Neural progenitor cell (in vitro differentiated cells): Measurements from ENCODE around the gene RRH.

Experiments
- CTCF ChIP-seq: fragments of 200-600 bp; sonication (generic); IDR thresholded peaks from 2 replicates; pipeline ENCODE4 v1.5.1; 2017; ENCODE audit warnings: antibody characterized with exemption, mild to moderate bottlenecking
- EZH2 ChIP-seq: fragments of 200-600 bp; sonication (generic); IDR thresholded peaks from 2 replicates; pipeline ENCODE4 v1.6.1; 2017; ENCODE audit warnings: antibody characterized with exemption, mild to moderate bottlenecking, moderate library complexity
- EZH2phosphoT487 ChIP-seq: fragments of 200-600 bp; sonication (generic); IDR thresholded peaks from 2 replicates; pipeline ENCODE4 v1.6.1; 2017; ENCODE audit warnings: antibody characterized with exemption

- TF ChIP-seq CTCF (no peak), EZH2 (no peak), EZH2phosphoT487 (no peak)
Measured at GRCh38 chr4:109821185-109821584, 6.6 kb upstream of the RRH start.
